Endothelial cell of umbilical vein (primary cell): ENCODE data around the gene GOLGA8M. TPM values are rescaled to one million over a fixed set of nuclear protein-coding genes. Genes with fewer than 3 reads are reported as not detected.
"Not testable (repeated sequence)": the region's sequence is repeated elsewhere in the genome, so short reads cannot be mapped to it uniquely, and the experiment has no call there.

Source experiments
- BruUV-seq: library from RNA; stranded (reverse); fragments of 400-500 nt; replicated peaks from 2 replicates; lab custom pipeline; 2021; lab: Mats Ljungman, UMichigan
- CTCF ChIA-PET: fragments of 300-600, 350-600 bp; sonication (Branson Sonifier 250); formaldehyde crosslinking; loops from one replicate; lab custom pipeline; 2021; ENCODE audit warnings: antibody characterized with exemption, inconsistent platforms; lab: Charles Lee
- POLR2A ChIA-PET: fragments of 300-600, 350-600 bp; sonication (Branson Sonifier 250); formaldehyde crosslinking; loops from one replicate; lab custom pipeline; 2021; ENCODE audit warnings: antibody characterized with exemption, inconsistent platforms; lab: Charles Lee
- DNase-seq: peaks from one replicate; pipeline ENCODE4 v3.0.0-alpha.2; 2011; ENCODE audit warnings: low read depth, low spot score
- FAIRE-seq: peaks from 2 replicates; lab custom pipeline; 2011; peaks lifted over from hg19 to GRCh38; lab: Jason Lieb, UNC
- H2AFZ ChIP-seq: 2 replicates; pipeline ENCODE4 v1.6.0; 2012; ENCODE audit warnings: low read depth, low read length, control low read depth, inconsistent platforms
- H3K27ac ChIP-seq: 2 replicates; pipeline ENCODE4 v1.5.1; 2011; ENCODE audit warnings: low read depth, mild to moderate bottlenecking, control low read depth, low read length, moderate library complexity; ENCODE audit not compliant: insufficient read depth
- H3K27me3 ChIP-seq, 2 experiments: 2 replicates each; pipeline versions ENCODE4 v1.6.0 to v1.6.1; 2011; ENCODE audit warnings: low read length in 2 of 2, mixed read lengths in 1 of 2; ENCODE audit not compliant: control insufficient read depth in 2 of 2, insufficient read depth in 2 of 2
- H3K36me3 ChIP-seq, 2 experiments: 2 replicates in 1 of 2; 3 replicates in 1 of 2; pipeline ENCODE4 v1.5.1; 2011; ENCODE audit warnings: low read length in 2 of 2, mild to moderate bottlenecking in 1 of 2, moderate library complexity in 1 of 2; ENCODE audit not compliant: control insufficient read depth in 2 of 2, insufficient read depth in 2 of 2; ENCODE audit errors: extremely low read depth in 1 of 2
- H3K4me1 ChIP-seq: 3 replicates; pipeline ENCODE4 v1.5.1; 2011; ENCODE audit warnings: mild to moderate bottlenecking, low read length; ENCODE audit not compliant: control insufficient read depth, insufficient read depth; ENCODE audit errors: extremely low read depth
- H3K4me2 ChIP-seq: 2 replicates; pipeline ENCODE4 v1.6.1; 2011; ENCODE audit warnings: low read length, control low read depth, mixed read lengths; ENCODE audit not compliant: insufficient read depth
- H3K4me3 ChIP-seq, 3 experiments: fragments of 200-600 bp in 1 of 3; sonication (generic), shearing (Covaris generic) in 1 of 3; replicated peaks in 1 of 3; 2 replicates each; pipeline ENCODE4 v1.5.1; 2011 to 2016; ENCODE audit warnings: control low read depth in 3 of 3, low read length in 3 of 3, mild to moderate bottlenecking in 2 of 3, inconsistent platforms in 1 of 3, low read depth in 1 of 3, moderate library complexity in 1 of 3; ENCODE audit not compliant: insufficient read depth in 1 of 3
- H3K79me2 ChIP-seq: 2 replicates; pipeline ENCODE4 v1.6.0; 2012; ENCODE audit warnings: low read length, inconsistent platforms; ENCODE audit not compliant: control insufficient read depth, insufficient read depth
- H3K9ac ChIP-seq: replicated peaks from 2 replicates; pipeline ENCODE3; 2011; ENCODE audit warnings: low read length, control low read depth; ENCODE audit not compliant: insufficient read depth; ENCODE audit errors: extremely low read depth
- H3K9me1 ChIP-seq: replicated peaks from 3 replicates; pipeline ENCODE4 v1.6.0; 2011; ENCODE audit warnings: mild to moderate bottlenecking, low read length; ENCODE audit not compliant: control insufficient read depth, insufficient read depth; ENCODE audit errors: extremely low read depth
- H3K9me3 ChIP-seq: replicated peaks from 2 replicates; pipeline ENCODE4 v1.5.1; 2012; ENCODE audit warnings: low read length, inconsistent platforms; ENCODE audit not compliant: control insufficient read depth, insufficient read depth
- H4K20me1 ChIP-seq: replicated peaks from 2 replicates; pipeline ENCODE3; 2011; ENCODE audit warnings: mild to moderate bottlenecking, low read length; ENCODE audit not compliant: control insufficient read depth, insufficient read depth; ENCODE audit errors: extremely low read depth
- dilution Hi-C: fragments of 300-500 bp; cut with MboI; formaldehyde crosslinking; loops from one replicate; pipeline ENCODE4 v1.15.0; 2019; ENCODE audit warnings: low sequenced_read_pairs; ENCODE audit not compliant: extremely low pct_ligation_motif_present
- intact Hi-C: fragments of 100-400 bp; cut with micrococcal nuclease; formaldehyde crosslinking; loops from one replicate; pipeline ENCODE4 v1.10.0; 2022
- polyA plus RNA-seq, 4 experiments: library from polyadenylated mRNA; depleted of rRNA in 3 of 4; stranded (reverse) in 3 of 4; unstranded in 1 of 4; fragments of >200 nt; gene quantifications; 2 replicates each; pipeline versions ENCODE4 v1.2.1 to v1.2.3, GENCODE V29; 2011 to 2012; ENCODE audit warnings: missing spikeins in 1 of 4
- total RNA-seq: library from RNA; stranded (reverse); gene quantifications from 2 replicates; pipeline ENCODE4 v1.2.3, GENCODE V29; 2021

GOLGA8M gene
- total and polyA plus RNA-seq, 2 donors (not counting 3 experiments of a cell fraction or from before 2014, with no cell fraction given) = 0.26 to 1.6 TPM

- H3K36me3 ChIP-seq, H3K4me1 ChIP-seq, H3K79me2 ChIP-seq, H3K9ac ChIP-seq, H3K9me1 ChIP-seq, H3K4me2 ChIP-seq, H2AFZ ChIP-seq, H3K9me3 ChIP-seq, intact Hi-C loops, DNase-seq, dilution Hi-C loops, H3K27ac ChIP-seq, CTCF ChIA-PET, H3K27me3 ChIP-seq, POLR2A ChIA-PET, H4K20me1 ChIP-seq, BruUV-seq, FAIRE-seq: not testable (repeated sequence)
- peak overlapping the region in 1 of 3 experiments; percentile 30 for H3K4me3 ChIP-seq
These were observed 26.0 kb upstream of the GOLGA8M start for GRCh38 chr15:28738200-28738561.

DNA sequence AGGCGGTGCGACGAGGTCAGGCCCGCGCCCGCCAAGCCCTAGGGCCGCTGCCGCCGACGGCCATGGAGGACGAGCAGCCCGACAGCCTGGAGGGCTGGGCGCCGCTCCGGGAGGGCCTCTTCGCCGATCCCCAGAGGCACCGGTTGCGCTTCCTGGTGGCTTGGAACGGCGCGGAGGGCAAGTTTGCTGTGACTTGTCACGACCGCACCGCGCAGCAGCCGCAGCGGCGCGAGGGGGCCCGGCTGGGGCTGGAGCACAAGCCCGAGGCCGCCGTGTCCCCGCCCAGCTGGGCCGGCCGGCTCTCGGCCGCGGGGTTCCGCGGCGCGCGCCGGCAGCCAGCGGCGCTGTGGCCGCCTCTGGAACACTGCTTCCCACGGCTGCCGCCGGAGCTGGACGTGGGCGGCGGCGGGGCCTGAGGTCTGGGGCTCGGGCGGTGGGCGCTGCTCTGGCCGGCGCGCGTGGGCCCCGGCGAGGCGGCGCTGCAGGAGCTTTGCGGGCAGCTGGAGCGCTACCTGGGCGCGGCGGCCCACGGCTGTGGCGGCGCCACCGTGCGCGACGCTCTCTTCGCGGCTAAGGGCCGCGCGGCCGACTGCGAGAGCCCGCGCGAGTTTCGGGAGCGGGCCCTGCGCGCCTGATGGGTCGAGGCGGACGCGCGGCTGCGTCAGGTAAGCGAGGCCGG lies 25.4 kb upstream of the GOLGA8M start:
- H3K27me3 ChIP-seq, dilution Hi-C loops, H3K79me2 ChIP-seq, H3K9me1 ChIP-seq, intact Hi-C loops, H3K36me3 ChIP-seq, H2AFZ ChIP-seq, H3K4me1 ChIP-seq, BruUV-seq, POLR2A ChIA-PET, H3K9me3 ChIP-seq, H3K27ac ChIP-seq, FAIRE-seq, H4K20me1 ChIP-seq, CTCF ChIA-PET: not testable (repeated sequence)
- Histone ChIP-seq H3K4me2 (peak overlapping the region; percentile 42), H3K9ac (peak overlapping the region; percentile 31), H3K4me3 (peak overlapping the region in 2 of 3 experiments; percentile 12 to 36)
- DNase-seq = peak; percentile 10

DNA sequence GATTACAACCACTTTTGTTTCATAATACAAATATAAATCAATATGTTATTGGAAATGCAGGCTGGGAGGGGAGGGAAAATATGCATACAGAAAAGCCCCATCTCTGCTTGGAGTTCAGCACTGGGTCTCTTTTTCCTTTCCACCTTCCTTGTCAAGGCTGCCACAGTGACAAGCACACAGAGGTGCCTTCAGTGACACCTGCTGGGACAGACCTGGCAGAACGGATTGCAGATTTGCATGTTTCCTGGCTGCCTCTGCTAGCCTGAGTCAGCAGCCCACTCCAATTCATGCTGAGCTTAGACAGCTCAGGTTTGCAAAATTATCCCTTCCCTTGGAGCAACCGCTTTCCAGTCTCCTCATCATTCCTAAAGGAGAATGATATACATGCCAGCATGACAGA lies 15.8 kb upstream of the GOLGA8M start:
- DNase-seq, H3K4me1 ChIP-seq, H3K4me2 ChIP-seq, H3K9ac ChIP-seq, intact Hi-C loops, FAIRE-seq, H3K27me3 ChIP-seq, H3K36me3 ChIP-seq, H3K27ac ChIP-seq, H3K9me1 ChIP-seq, H3K9me3 ChIP-seq, H3K4me3 ChIP-seq, BruUV-seq, H4K20me1 ChIP-seq, H3K79me2 ChIP-seq, dilution Hi-C loops, H2AFZ ChIP-seq, POLR2A ChIA-PET: not testable (repeated sequence)
- CTCF ChIA-PET = interaction anchor here (1.3 kb wide), 1 partner anchor 602 kb away, joined by 3 read pairs; no protein-coding TSS in a partner anchor

- H3K9me1 ChIP-seq, BruUV-seq, H3K9me3 ChIP-seq, H3K4me2 ChIP-seq, intact Hi-C loops, H3K27me3 ChIP-seq, H3K36me3 ChIP-seq, DNase-seq, H3K27ac ChIP-seq, H3K4me3 ChIP-seq, H3K9ac ChIP-seq, H3K4me1 ChIP-seq, dilution Hi-C loops, FAIRE-seq, H2AFZ ChIP-seq, CTCF ChIA-PET, H3K79me2 ChIP-seq, H4K20me1 ChIP-seq: not testable (repeated sequence)
- POLR2A ChIA-PET = interaction anchor here (0.7 kb wide), 1 partner anchor 14 kb away, joined by 4 read pairs; no protein-coding TSS in a partner anchor
These were observed 14.8 kb upstream of the GOLGA8M start for GRCh38 chr15:28727026-28727425.
